Heart left ventricle (tissue), 16 donors: Measurements from ENCODE around the gene LIPK. TPM values are rescaled to one million over a fixed set of nuclear protein-coding genes. Genes with fewer than 3 reads are reported as not detected.

Experiments
- ATAC-seq, 4 donors: fragments of 200-7000 bp; cut with Tn5 transposase; one replicate each; pipeline ENCODE4 v1.9.1; 2020 to 2022; ENCODE audit warnings: moderate library complexity in 4 of 4, mild to moderate bottlenecking in 3 of 4, moderate number of reproducible peaks in 1 of 4
- DNase-seq, 5 donors: peaks; one replicate each; pipeline ENCODE4 v3.0.0-alpha.2; 2020
- H3K27ac ChIP-seq, 12 donors: fragments of 200-600 bp; sonication (generic) in 4 of 12; one replicate each; pipeline versions ENCODE4 v1.5.0 to v1.8.0; 2016 to 2022; ENCODE audit warnings: mild to moderate bottlenecking in 2 of 12
- H3K27me3 ChIP-seq, 9 donors: fragments of 200-600 bp; sonication (generic) in 2 of 9; one replicate each; pipeline versions ENCODE4 v1.5.1 to v1.8.0; 2016 to 2022; ENCODE audit warnings: mild to moderate bottlenecking in 3 of 9
- H3K36me3 ChIP-seq, 9 donors: fragments of 200-600 bp; sonication (generic) in 2 of 9; one replicate each; pipeline versions ENCODE4 v1.5.0 to v1.8.0; 2018 to 2022; ENCODE audit warnings: mild to moderate bottlenecking in 2 of 9
- H3K4me1 ChIP-seq, 12 donors: fragments of 200-600 bp; sonication (generic) in 4 of 12; one replicate each; pipeline versions ENCODE4 v1.5.0 to v1.8.0; 2016 to 2022; ENCODE audit warnings: mild to moderate bottlenecking in 3 of 12
- H3K4me3 ChIP-seq, 12 donors: fragments of 200-600 bp; sonication (generic) in 4 of 12; one replicate each; pipeline versions ENCODE4 v1.5.0 to v1.8.0; 2017 to 2022; ENCODE audit warnings: mild to moderate bottlenecking in 9 of 12, moderate library complexity in 4 of 12
- H3K9me3 ChIP-seq, 12 donors: fragments of 200-600 bp; sonication (generic) in 4 of 12; one replicate each; pipeline versions ENCODE4 v1.5.0 to v1.8.0; 2016 to 2022; ENCODE audit warnings: mild to moderate bottlenecking in 1 of 12
- CTCF ChIP-seq, 12 donors: fragments of 200-600 bp; sonication (generic) in 4 of 12; IDR thresholded peaks; one replicate each; pipeline versions ENCODE4 v1.5.0 to v1.8.0; 2018 to 2022; ENCODE audit warnings: antibody characterized with exemption in 12 of 12, mild to moderate bottlenecking in 5 of 12
- POLR2A ChIP-seq, 2 donors: fragments of 450-650 bp; IDR thresholded peaks; one replicate each; pipeline ENCODE4 v1.6.1; 2017; ENCODE audit warnings: antibody characterized with exemption in 2 of 2, mild to moderate bottlenecking in 2 of 2, moderate library complexity in 2 of 2
- WGBS, 4 donors: extraction: QIAGEN DNeasy Blood & Tissue Kit in 2 of 4; methylation state at CpG; one replicate each; pipeline versions ENCODE4 v1.1.5 to v1.1.7; 2013 to 2018; 5-methylcytosine and 5-hydroxymethylcytosine counted together
- intact Hi-C, 10 donors: fragments of 100-400 bp; cut with DNase I; formaldehyde crosslinking; loops; one replicate each; pipeline versions ENCODE4 v1.11.1 to v1.14.2; 2022
- polyA plus RNA-seq, 2 donors: library from polyadenylated mRNA; stranded (reverse); fragments of 200-250 nt; gene quantifications; one replicate each; pipeline ENCODE4 v1.2.3, GENCODE V29; 2013
- total RNA-seq, 9 donors: library from RNA; depleted of rRNA in 2 of 9; stranded (reverse); fragments of >200 nt in 2 of 9; fragmentation: NEBNext Ultra II Directional in 3 of 9; extraction: Animal tissue kit (Norgen Biotek cat#: 25700) in 3 of 9; gene quantifications; one replicate each; pipeline versions ENCODE4 v1.1.0 to v1.2.4, GENCODE V29; 2016 to 2023
- donor health status: ischemic (EF 13 %, LVEDD 7.1; RV severe dilation, severe dysfunction).
- donor health status: healthy with polysubstance abuse.
- donor health status: DM: no; HTN: yes; CAD: no.
- donor health status: DM: no; HTN: no; CAD: no.
- donor health status: ischemic (EF 25% LVEDD 6.9; RV normal size, moderate dysfunction).
- donor health status: ischemic (EF 25% LVEDD 5.7; RV mildly dilated, moderate dysfunction).
- donor health status: healthy.
- donor health status: DM: yes; HTN: yes; CAD: no.
- donor health status: ischemic (EF 35%, LVEDD 5.7; RV mildly dilated, moderate dysfunction).
- donor health status: nonischemic (EF 11% LVEDD 7.7; RV severe dilation, severe dysfunction).
- donor health status: DM: yes; HTN: yes; CAD: no.
- donor health status: PGD.
- donor health status: ischemic (EF 29% LVEDD 5.4; RV normal size, mild dysfunction).
- donor health status: nonischemic (EF 23%, LVEDD 6.1; RV moderate dilation, normal function).

Gene LIPK
- total and polyA plus RNA-seq, 11 donors = not detected

DNA sequence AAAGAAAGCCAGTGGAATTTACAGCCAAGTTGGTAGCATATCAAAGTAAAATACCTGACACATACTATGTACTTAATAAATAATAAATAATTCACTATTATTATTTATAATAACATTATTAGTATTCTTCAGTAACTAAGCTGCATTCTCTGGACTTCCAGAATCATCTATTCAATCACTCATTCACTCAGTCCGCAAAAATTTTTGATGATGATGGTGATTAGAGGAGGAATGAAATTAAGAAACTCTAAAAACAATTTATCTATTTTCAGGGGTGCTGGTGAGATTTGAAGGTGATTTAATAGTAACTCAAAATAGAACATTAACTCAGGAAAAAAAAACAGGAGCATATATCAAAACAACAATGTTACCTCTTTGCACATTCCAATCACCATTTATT is 50.6 kb downstream of the LIPK start:
- no peak overlapping the region for H3K27ac ChIP-seq
- H3K4me1 ChIP-seq = no peaks in the 10 kb centered on the region
- ATAC-seq (no peak), DNase-seq (no peak)
- no peaks in the 10 kb centered on the region for H3K36me3 ChIP-seq
- 0% methylated on average over 1 of the region's 1 CpG for WGBS, 4 donors
- no peaks in the 10 kb centered on the region for H3K9me3 ChIP-seq
- H3K27me3 ChIP-seq = peaks cover 0 to 5% (median 0%) of the 10 kb centered on the region in 9 donors
- TF ChIP-seq CTCF (IDR thresholded peaks at IDR 0.05) = no peak
- TF ChIP-seq POLR2A (IDR thresholded peaks at IDR 0.05) = no peak
- no peak overlapping the region for H3K4me3 ChIP-seq
- intact Hi-C loops = no loop called here

DNA sequence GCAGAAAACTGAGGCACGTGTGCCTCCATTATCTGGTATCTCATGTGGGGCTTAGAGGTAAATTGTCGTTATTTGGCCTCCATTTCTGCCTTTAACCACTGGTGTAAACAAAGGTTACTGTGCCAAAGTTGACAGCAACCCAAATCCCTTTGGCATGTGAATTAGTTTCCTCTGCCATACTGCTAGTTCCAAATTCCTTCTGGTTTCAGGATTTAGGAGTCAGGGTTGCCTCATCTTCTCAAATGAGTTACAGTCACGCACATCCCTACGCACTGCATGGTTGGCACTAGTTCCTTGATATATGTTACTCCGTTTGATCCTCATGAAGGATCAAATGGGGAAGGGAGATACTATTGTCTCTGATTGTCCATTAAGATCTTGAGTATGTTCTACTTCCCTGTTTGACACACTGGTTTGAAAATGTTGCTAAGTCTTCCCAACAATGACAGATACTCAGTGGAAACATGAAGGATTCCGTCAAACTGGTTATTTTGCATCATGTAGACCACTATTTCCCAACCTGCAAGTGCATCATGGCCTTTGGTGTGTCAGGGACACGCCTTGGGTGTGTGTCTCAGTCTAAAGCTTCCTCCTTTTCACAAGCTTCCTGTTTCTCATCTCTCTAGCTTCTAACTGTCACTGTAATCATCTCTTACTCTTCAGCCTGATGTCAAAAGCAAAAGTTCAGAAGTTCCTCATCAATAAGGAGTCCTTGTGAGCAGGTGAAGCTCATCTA is 53.5 kb downstream of the LIPK start, which contains the start of gene LIPN:
Gene LIPN, plus strand, starts transcription at position 655 of the 736 bp plus-strand sequence. CDS start 1,386 bp downstream, outside the sequence.
- H3K27ac ChIP-seq = peak within 1 kb of the TSS in 1 of 12 donors; percentile 73
- DNase-seq (peak in 1 of 5 donors; percentile 27), ATAC-seq (peak in 2 of 4 donors; percentile 34 to 77)
- intact Hi-C loops = no loop called here
- 81 to 90% (median 86%) methylated on average over 7 of the region's 7 CpGs for WGBS, 4 donors
- H3K27me3 ChIP-seq = peaks cover 0 to 5% (median 0%) of the 10 kb centered on the region in 9 donors
- H3K36me3 ChIP-seq = no peaks in the 10 kb centered on the region
- no peaks in the 10 kb centered on the region for H3K9me3 ChIP-seq
- H3K4me1 ChIP-seq = no peaks in the 10 kb centered on the region
- H3K4me3 ChIP-seq = no peak within 1 kb of the TSS
- TF ChIP-seq CTCF (IDR thresholded peaks at IDR 0.05) = no peak
- no peak for TF ChIP-seq POLR2A (IDR thresholded peaks at IDR 0.05)

DNA sequence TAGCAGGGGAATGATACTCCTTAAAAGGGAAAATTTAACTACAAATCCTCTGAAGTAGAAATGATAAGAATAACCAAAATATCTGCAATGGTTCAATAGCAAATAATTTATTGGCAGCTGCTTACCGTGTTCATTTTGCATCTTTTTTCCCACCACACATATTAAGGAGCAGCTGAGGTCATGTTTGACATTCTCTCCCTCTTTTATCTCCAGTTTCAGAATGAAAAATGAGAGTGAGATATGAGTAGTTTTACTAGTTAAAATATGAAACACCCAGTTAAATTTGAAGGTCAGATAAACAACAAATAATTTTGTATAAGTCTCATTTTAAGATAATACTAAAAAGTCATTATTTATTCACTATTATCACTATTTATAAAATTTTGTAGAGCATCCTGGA is 56.9 kb downstream of the LIPK start:
- no peak for TF ChIP-seq CTCF (IDR thresholded peaks at IDR 0.05)
- no peak for TF ChIP-seq POLR2A (IDR thresholded peaks at IDR 0.05)
- no peak overlapping the region for H3K4me3 ChIP-seq
- intact Hi-C loops = no loop called here
- H3K27ac ChIP-seq = no peak overlapping the region
- WGBS, 4 donors = 69 to 87% (median 79%) methylated on average over 1 of the region's 1 CpG
- DNase-seq (no peak), ATAC-seq (no peak)
- peaks cover 0 to 6% (median 0%) of the 10 kb centered on the region in 12 donors for H3K4me1 ChIP-seq
- H3K27me3 ChIP-seq = no peaks in the 10 kb centered on the region
- no peaks in the 10 kb centered on the region for H3K36me3 ChIP-seq
- H3K9me3 ChIP-seq = no peaks in the 10 kb centered on the region

- Histone ChIP-seq H3K4me1 (peaks cover 0 to 6% (median 0%) of the 10 kb centered on the region in 12 donors), H3K27ac (no peak overlapping the region), H3K4me3 (no peak overlapping the region), H3K9me3 (no peaks in the 10 kb centered on the region), H3K27me3 (no peaks in the 10 kb centered on the region), H3K36me3 (no peaks in the 10 kb centered on the region)
- no peak for ATAC-seq
- intact Hi-C loops = no loop called here
- WGBS, 4 donors = 68 to 77% (median 71%) methylated on average over 1 of the region's 1 CpG
- DNase-seq = no peak
- TF ChIP-seq POLR2A (IDR thresholded peaks at IDR 0.05) (no peak), CTCF (IDR thresholded peaks at IDR 0.05) (no peak)
Observed at GRCh38 chr10:88763441-88763840, 57.4 kb downstream of the LIPK start.
